ENCODE data around the gene ZNF70. TPM values are rescaled to one million over a fixed set of nuclear protein-coding genes. Genes with fewer than 3 reads are reported as not detected.

ZNF70 gene
- total and polyA plus RNA-seq, 2 donors (not counting 1 experiment from before 2014, with no cell fraction given), result 2.1 to 8.3 TPM

- Histone ChIP-seq H3K27ac (ENCODE audit: low read length in 2 of 2) (no peak overlapping the region), H3K9ac (ENCODE audit: low read length) (no peak overlapping the region), H3K4me3 (ENCODE audit: control extremely low read depth in 1 of 5, extremely low read depth in 1 of 5, insufficient read depth in 1 of 5, low read depth in 2 of 5, low read length in 4 of 5) (no peak overlapping the region), H3K9me3 (ENCODE audit: control extremely low read depth in 1 of 3, control insufficient read depth in 2 of 3, insufficient read depth in 1 of 3, low read length in 2 of 3) (no peaks in the 10 kb centered on the region), H3K4me2 (replicated peaks; ENCODE audit: low read depth, low read length, poor library complexity, severe bottlenecking) (no peak overlapping the region), H2AFZ (ENCODE audit: insufficient read depth, low read depth, low read length, poor library complexity, severe bottlenecking) (no peak overlapping the region), H3K36me3 (replicated peaks in 1 of 2; ENCODE audit: control extremely low read depth in 1 of 2, control insufficient read depth in 1 of 2, extremely low read depth in 1 of 2, insufficient read depth in 2 of 2, low read length in 1 of 2) (peaks cover 0 to 10% of the 10 kb centered on the region in 2 experiments), H3K27me3 (replicated peaks in 1 of 4; ENCODE audit: control extremely low read depth in 1 of 4, control insufficient read depth in 3 of 4, insufficient read depth in 4 of 4, low read length in 3 of 4) (no peaks in the 10 kb centered on the region), H3K4me1 (ENCODE audit: control insufficient read depth in 2 of 2, insufficient read depth in 2 of 2, low read length in 2 of 2) (peaks cover 3% of the 10 kb centered on the region in 2 donors), H4K20me1 (ENCODE audit: control insufficient read depth, insufficient read depth, low read length, poor library complexity, severe bottlenecking) (peaks cover 2% of the 10 kb centered on the region), H3K79me2 (ENCODE audit: control insufficient read depth, insufficient read depth, low read length) (no peaks in the 10 kb centered on the region)
- Mint-ChIP-seq H3K27me3 (no peaks in the 10 kb centered on the region), H3K4me3 (no peak overlapping the region), H3K4me1 (peaks cover 8% of the 10 kb centered on the region), H3K27ac (no peak overlapping the region), H3K9me3 (ENCODE audit: insufficient read depth) (no peaks in the 10 kb centered on the region)
- TF ChIP-seq CTCF (IDR thresholded peaks at IDR 0.05) (no peak), EZH2 (IDR thresholded peaks at IDR 0.05; ENCODE audit: borderline replicate concordance, insufficient read depth, low read depth, low read length, poor library complexity, severe bottlenecking) (no peak)
- ATAC-seq (ENCODE audit: low read depth), result no peak
- 92% methylated on average over 3 of the region's 3 CpGs for WGBS (ENCODE audit: insufficient coverage)
- ChIA-PET CTCF (interaction anchor here (1.1 kb wide), 1 partner anchor 69 kb away, joined by 4 read pairs; no protein-coding TSS in a partner anchor), POLR2A (interaction anchor here (1.1 kb wide), 1 partner anchor 10 kb away, joined by 3 read pairs; no protein-coding TSS in a partner anchor)
- intact Hi-C loops (cut with micrococcal nuclease), result no loop called here
- no peak for DNase-seq
These were observed 27.6 kb upstream of the ZNF70 start for GRCh38 chr22:23778577-23778900.

- ChIA-PET POLR2A (interaction anchor here (0.6 to 1.1 kb wide), 3 partner anchors 8 to 959 kb away, joined by 3 to 6 read pairs (median 4); no protein-coding TSS in a partner anchor), CTCF (interaction anchor here (1.1 kb wide), 1 partner anchor 70 kb away, joined by 4 read pairs; no protein-coding TSS in a partner anchor)
- H3K4me2 ChIP-seq (replicated peaks; ENCODE audit: low read depth, low read length, poor library complexity, severe bottlenecking), result no peak overlapping the region
- H3K4me1 Mint-ChIP-seq, result peaks cover 13% of the 10 kb centered on the region
- no peaks in the 10 kb centered on the region for H3K27me3 ChIP-seq (replicated peaks in 1 of 4; ENCODE audit: control extremely low read depth in 1 of 4, control insufficient read depth in 3 of 4, insufficient read depth in 4 of 4, low read length in 3 of 4)
- no peak overlapping the region for H3K27ac ChIP-seq (ENCODE audit: low read length in 2 of 2)
- no peak for TF ChIP-seq CTCF (IDR thresholded peaks at IDR 0.05)
- TF ChIP-seq EZH2 (IDR thresholded peaks at IDR 0.05; ENCODE audit: borderline replicate concordance, insufficient read depth, low read depth, low read length, poor library complexity, severe bottlenecking), result no peak
- no peaks in the 10 kb centered on the region for H3K27me3 Mint-ChIP-seq
- intact Hi-C loops (cut with micrococcal nuclease), result no loop called here
- no peak overlapping the region for H3K9ac ChIP-seq (ENCODE audit: low read length)
- H3K79me2 ChIP-seq (ENCODE audit: control insufficient read depth, insufficient read depth, low read length), result peaks cover 6% of the 10 kb centered on the region
- H3K4me3 ChIP-seq (ENCODE audit: control extremely low read depth in 1 of 5, extremely low read depth in 1 of 5, insufficient read depth in 1 of 5, low read depth in 2 of 5, low read length in 4 of 5), result no peak overlapping the region
- ATAC-seq (ENCODE audit: low read depth) (no peak), DNase-seq (no peak)
- WGBS (ENCODE audit: insufficient coverage), result 96% methylated on average over 11 of the region's 11 CpGs
- no peak overlapping the region for H3K27ac Mint-ChIP-seq
- no peaks in the 10 kb centered on the region for H3K9me3 ChIP-seq (ENCODE audit: control extremely low read depth in 1 of 3, control insufficient read depth in 2 of 3, insufficient read depth in 1 of 3, low read length in 2 of 3)
- peaks cover 7% of the 10 kb centered on the region for H4K20me1 ChIP-seq (ENCODE audit: control insufficient read depth, insufficient read depth, low read length, poor library complexity, severe bottlenecking)
- H3K9me3 Mint-ChIP-seq (ENCODE audit: insufficient read depth), result no peaks in the 10 kb centered on the region
- no peak overlapping the region for H2AFZ ChIP-seq (ENCODE audit: insufficient read depth, low read depth, low read length, poor library complexity, severe bottlenecking)
- H3K36me3 ChIP-seq (replicated peaks in 1 of 2; ENCODE audit: control extremely low read depth in 1 of 2, control insufficient read depth in 1 of 2, extremely low read depth in 1 of 2, insufficient read depth in 2 of 2, low read length in 1 of 2), result peaks cover 0 to 10% of the 10 kb centered on the region in 2 experiments
- H3K4me3 Mint-ChIP-seq, result no peak overlapping the region
- H3K4me1 ChIP-seq (ENCODE audit: control insufficient read depth in 2 of 2, insufficient read depth in 2 of 2, low read length in 2 of 2), result peaks cover 7 to 8% of the 10 kb centered on the region in 2 donors
These were observed 27.1 kb upstream of the ZNF70 start for GRCh38 chr22:23777776-23778576.

Data from B cell (primary cell).